ENCODE results near the gene ARL14EPL.

- no peak for TF ChIP-seq CTCF (IDR thresholded peaks at IDR 0.05)
- TF ChIP-seq POLR2A (IDR thresholded peaks at IDR 0.05) = no peak
Measured at GRCh38 chr5:115983519-115983918, 48.8 kb upstream of the ARL14EPL start.

Data from heart left ventricle (tissue), 13 donors.